ENCODE data around the gene STAM2.
"Not testable (repeated sequence)": the region's sequence is repeated elsewhere in the genome, so short reads cannot be mapped to it uniquely, and the experiment has no call there.

Gene STAM2

DNA sequence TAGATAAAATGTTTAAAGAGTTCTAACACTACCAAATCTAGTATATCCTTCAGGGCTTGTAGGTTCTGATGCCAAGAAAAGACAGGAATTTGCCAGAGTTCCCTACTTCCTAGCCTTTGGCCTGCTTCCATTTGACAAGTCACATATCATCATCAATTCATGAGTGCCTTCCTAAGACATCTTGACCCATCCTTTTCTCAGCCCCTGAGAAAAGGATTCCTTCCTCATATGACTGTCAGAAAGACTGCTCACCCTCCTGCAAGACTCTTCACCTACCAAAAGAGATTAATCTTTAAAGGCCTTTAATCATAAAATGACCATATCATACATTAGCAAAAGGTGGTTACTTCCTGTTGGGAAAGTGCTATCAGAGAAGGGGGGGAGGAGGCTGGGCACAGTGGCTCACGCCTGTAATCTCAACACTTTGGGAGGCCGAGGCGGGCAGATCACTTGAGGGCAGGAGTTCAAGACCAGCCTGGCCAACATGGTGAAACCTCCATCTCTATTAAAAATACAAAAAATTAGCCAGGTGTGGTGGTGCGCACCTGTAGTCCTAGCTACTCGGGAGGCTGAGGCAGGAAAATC is 3.3 kb downstream of the STAM2 start:
- not testable (repeated sequence) for DNase-seq (ENCODE audit: low read depth in 2 of 2)

DNA sequence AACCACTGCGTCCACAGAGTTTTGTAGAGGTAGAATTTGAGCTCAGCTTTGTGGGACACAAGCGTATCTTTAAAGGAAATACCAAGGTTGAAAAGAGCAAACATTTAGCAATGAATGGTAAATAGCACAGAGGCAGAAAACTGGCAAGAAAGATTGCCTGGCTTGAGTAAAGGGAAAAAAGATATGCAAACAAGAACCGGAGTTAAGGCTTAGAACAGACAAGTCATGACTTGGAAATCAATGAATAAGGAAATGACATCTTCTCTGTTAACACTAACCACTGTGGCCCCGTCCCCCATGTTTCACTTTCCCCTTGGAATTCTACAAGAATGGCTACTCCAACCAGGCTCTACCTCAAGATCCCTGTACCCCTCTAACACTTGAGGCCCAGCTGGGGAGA is 3.8 kb downstream of the STAM2 start:
- no peak for DNase-seq (ENCODE audit: low read depth in 2 of 2)

DNA sequence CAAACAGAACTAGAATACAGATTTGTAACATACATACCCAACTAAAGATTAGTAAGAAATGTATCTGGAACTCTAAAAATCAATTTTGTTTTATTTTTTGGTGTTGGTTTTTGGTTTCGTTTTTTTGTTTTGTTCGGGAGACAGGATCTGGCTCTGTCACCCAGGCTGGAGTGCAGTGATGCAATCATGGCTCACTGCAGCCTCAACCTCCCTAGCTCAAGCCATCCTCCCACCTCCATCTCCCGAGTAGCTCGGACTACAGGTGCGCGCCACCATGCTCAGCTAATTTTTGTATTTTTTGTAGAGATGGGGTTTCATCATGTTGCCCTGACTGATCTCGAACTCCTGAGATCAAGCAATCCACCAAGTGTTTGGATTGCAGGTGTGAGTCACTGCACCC is 6.4 kb downstream of the STAM2 start:
- DNase-seq (ENCODE audit: low read depth in 2 of 2), result not testable (repeated sequence)

DNA sequence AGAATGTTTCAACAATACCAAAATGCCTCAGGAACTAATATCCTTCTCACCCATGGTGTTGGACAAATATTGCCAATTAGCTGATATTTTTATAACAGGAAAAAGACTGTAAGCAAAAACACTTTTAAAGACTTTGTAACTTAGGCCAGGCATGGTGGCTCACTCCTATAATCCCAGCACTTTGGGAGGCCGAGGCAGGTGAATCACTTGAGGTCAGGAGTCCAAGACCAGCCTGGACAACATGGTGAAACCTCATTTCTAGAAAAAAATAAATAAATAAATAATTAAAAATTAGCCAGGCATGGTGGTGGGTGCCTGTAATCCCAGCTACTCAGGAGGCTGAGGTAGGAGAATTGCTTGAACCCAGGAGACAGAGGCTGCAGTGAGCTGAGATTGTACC is 8.1 kb downstream of the STAM2 start:
- not testable (repeated sequence) for DNase-seq (ENCODE audit: low read depth in 2 of 2)

DNA sequence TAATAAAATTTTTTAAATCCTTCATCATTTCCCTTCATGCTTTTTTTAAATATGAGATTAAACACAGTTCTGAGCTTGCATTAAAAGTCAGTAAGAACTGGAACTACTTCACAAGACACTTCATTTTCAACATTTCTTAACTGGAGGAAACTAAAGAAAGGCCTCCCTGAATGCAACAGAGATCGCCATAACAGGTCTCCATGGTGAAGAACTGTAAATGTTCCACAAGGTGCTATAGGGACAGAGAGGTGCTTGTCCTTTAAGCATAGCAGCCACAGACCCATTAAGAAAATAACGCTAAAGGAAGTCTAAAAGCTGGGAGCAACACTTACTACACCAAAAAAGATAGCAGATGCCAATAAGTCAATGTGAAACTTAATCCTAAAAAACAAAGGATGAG is 8.5 kb downstream of the STAM2 start:
- no peak for DNase-seq (ENCODE audit: low read depth in 2 of 2)

DNA sequence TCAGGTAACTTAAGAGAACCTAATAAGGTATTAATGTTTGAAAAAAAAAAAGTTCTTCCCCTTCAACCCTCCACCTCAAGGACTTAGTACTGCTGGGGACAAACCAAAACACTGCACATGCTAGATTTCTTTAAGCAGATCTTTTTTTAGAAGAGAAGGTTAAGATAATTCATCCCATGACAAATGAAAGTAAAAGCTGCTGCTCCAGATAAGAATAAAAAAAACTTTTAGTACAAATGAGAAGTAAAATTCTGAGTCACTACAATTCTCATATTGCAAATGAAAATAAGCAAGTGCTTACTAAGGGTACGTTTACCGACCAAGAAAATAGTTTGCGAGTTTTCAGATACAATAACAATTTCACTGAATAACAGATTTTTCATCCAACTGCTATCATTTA is 8.9 kb downstream of the STAM2 start:
- no peak for DNase-seq (ENCODE audit: low read depth in 2 of 2)

DNA sequence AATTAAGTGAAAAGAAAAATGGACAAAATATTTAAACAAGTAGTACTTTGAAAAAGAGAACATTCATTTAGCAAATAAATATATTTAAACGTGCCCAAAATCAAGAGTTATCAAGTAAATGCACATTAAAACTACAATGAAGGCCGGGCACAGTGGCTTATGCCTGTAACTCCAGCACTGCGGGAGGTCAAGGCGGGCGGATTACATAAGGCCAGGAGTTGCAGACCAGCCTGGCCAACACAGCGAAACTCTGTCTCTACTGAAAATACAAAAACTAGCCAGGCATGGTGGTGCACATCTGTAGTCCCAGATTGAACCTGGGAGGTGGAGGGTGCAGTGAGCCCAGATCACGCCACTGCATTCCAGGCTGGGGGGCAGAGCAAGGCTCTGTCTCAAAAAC is 9.8 kb downstream of the STAM2 start:
- no peak for DNase-seq (ENCODE audit: low read depth in 2 of 2)

DNA sequence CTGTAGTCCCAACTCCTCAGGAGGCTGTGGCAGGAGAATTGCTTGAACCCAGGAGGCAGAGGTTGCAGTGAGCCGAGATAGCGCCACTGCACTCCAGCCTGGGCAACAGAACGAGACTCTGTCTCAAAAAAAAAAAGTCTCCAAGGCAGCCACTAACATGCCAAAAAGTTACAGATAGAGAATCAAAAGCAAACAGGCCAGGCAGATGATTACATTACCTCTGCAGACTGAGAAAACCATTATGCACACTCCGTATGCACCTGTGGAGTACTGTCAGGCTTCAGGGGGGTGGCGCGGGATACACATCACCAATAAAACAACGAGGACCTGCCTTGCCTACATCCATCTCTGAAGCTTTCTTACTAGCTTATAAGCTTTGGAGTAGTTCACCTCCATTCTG is 10.3 kb downstream of the STAM2 start:
- DNase-seq (ENCODE audit: low read depth in 2 of 2), result no peak

DNA sequence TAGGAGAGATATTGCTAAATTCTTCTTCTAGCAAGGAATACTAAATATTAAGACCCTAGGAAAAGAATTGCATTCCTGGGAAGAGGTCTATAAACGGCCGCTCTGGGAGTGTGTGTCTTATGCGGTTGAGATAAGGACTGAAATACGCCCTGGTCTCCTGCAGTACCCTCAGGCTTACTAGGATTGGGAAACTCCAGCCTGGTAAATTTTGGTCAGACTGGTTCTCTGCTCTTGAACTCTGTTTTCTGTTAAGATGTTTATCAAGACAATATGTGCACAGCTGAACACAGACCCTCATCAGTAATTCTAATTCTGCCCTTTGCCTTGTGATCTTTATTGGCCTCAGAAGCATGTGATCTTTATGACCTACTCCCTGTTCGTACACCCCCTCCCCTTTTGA is 11.9 kb downstream of the STAM2 start:
- not testable (repeated sequence) for DNase-seq (ENCODE audit: low read depth in 2 of 2)

DNA sequence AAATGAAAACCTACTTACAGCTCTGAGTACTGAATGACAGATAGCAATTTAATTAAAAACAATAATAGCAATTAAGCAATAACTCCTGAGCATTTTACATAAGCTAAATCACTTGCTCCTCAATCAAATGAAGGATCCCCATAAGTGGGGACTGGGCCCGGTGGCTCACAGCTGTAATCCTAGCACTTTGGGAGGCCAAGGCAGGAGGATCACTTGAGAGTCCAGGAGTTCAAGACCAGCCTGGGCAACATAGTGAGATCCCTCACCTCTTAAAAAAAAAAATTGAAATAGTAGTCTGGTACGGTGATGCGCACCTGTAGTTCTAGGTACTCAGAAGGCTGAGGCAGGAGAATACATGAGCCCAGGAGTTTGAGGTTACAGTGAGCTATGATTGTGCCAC is 13.4 kb downstream of the STAM2 start:
- no peak for DNase-seq (ENCODE audit: low read depth in 2 of 2)

DNA sequence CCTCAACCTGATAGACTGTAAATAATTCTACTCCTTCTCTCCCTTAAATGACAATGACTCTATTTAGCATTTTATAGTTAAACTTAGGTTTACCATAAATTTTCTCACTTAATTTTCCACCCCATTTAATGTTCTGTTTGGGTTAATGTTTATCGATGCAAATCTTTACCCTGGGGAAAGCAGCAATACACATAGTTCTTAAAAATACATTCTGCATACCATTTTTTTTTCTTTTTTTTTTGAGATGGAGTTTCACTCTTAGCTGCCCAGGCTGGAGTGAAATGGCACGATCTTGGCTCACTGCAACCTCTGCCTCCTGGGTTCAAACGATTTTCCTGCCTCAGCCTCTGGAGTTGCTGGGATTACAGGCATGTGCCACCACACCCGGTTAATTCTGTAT is 14.0 kb downstream of the STAM2 start:
- no peak for DNase-seq (ENCODE audit: low read depth in 2 of 2)

DNA sequence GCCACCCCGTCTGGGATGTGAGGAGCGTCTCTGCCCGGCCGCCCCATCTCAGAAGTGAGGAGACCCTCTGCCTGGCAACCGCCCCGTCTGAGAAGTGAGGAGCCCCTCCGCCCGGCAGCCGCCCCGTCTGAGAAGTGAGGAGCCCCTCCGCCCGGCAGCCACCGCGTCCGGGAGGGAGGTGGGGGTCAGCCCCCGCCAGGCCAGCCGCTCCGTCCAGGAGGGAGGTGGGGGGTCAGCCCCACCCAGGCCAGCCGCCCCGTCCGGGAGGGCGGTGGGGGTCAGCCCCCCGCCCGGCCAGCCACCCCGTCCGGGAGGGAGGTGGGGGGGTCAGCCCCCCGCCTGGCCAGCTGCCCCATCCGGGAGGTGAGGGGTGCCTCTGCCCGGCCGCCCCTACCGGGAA is 15.2 kb downstream of the STAM2 start:
- DNase-seq (ENCODE audit: low read depth in 2 of 2), result not testable (repeated sequence)

DNA sequence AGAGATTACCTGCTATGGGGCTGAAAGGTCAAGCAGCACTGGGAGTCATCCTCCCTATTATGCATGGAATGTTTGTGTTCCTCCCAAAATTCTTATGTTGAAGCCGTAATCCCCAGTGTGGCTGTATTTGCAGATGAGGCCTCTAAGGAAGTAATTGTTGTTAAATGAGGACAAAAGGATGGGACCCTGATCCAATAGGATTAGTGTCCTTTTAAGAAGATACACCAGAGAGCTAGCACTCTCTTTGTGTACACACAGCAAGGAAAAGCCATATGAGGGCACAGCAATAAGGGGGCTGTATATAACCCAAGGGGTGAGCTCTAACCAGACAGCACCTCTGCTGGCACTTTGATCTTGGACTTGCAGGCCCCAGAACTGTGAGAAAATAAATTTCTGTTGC is 18.3 kb downstream of the STAM2 start:
- no peak for DNase-seq (ENCODE audit: low read depth in 2 of 2)

DNA sequence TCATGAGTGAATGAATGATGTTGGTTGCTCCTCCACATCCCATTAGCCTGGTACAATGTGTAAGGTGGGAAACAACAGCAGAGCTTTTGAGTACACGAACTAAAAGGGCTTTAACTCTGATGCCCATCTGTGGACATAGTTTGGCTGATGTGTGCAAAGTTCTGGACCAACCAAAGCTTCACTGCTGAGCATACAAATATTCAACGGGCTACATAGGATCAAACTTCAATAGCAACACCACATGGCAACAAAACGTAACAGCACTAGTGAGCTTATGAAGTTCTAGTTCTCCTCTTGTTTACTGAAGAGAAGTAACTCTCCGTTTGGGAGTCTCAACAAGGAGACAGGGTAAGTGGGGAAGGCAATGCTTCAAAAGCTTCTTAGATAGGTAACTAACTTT is 20.4 kb downstream of the STAM2 start:
- DNase-seq (ENCODE audit: low read depth in 2 of 2), result no peak

DNA sequence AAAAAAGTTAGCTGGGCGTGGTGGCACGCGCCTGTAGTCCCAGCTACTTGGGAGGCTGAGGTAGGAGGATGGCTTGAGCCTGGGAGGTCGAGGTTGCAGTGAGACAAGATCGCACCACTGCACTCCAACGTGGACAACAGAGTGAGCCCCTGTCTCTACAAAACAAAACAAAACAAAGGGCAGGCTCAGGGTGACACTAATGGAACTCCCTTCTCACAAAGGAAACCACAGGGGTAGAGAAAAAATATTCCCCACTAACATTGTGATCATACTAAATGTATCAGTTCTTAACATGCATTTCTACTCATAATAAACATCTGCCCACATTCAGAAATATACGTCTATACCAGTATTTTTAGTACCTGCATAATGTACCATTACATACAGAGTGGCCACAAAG is 21.1 kb downstream of the STAM2 start:
- no peak for DNase-seq (ENCODE audit: low read depth in 2 of 2)

DNA sequence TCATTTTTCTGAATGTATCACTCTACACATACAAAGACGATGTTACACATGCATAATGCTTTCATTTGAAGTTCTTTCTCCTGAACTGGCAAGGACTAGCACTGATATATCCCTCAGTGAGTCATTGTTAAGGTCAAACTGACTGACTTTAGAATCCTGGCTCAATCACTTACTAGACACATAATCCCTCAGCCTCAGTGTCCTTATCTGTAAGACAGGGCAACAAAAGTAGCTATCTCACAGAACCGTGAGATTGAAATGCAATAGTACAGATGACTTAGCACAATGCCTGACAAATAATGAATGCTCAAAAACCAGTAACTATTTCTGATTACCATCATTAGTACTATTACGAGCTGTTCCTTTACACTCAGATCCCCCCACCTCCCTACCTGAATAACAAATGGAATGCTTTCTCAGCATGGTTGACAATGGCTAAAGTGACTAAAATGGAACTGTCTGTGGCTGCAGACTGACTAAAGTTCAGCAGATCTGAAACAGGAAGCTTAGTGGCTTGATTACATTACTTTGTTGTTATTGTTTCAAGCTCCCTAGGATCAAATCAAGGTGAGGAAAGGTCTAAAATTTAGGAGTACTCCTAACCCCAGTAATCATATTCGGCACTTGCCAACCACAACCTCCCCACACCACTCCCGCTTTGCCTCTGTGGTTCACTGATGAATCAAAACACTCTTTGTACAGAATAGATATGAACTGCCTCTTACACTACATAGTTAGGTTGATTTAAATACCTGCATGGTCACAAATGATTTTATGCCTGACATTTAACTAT is 40.9 kb downstream of the STAM2 start:
- no peak for DNase-seq (ENCODE audit: low read depth in 2 of 2)

DNA sequence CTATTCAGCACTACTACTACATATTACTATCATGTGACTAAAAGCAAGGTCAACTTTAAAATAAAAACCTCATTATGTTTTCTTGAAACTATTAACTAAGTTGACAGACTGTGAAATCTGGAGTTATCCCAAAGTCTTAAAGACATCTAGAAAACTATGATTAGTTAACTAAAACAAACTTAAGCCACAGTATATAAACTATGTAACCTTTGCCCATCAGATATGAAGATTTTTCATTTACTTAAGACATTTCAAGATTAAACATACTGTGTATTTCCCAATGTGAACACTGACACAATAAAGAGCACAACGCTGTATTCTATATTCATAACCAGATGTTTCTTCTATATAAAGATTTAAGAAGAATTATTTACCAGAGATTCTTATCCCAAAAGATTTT is 43.3 kb downstream of the STAM2 start:
- DNase-seq (ENCODE audit: low read depth in 2 of 2), result no peak

DNA sequence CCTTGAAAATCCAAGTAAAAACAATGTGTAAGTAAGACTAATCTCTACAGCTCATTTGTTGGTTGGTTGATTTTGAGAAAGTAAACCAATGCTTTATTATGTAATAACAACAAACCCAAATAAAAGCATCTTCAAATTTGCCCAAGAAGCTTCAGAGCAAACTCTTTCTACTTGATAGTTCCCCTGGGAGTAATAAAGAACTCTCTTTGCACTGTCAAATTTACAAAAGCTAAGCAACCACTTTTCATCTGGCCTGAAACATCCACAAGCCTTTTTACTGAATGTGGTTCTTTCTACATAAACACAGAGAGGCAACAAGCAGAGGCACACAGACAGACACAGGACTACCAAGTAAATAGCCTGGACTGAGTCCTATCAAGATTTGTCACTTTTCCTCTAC is 47.9 kb downstream of the STAM2 start:
- no peak for DNase-seq (ENCODE audit: low read depth in 2 of 2)

DNA sequence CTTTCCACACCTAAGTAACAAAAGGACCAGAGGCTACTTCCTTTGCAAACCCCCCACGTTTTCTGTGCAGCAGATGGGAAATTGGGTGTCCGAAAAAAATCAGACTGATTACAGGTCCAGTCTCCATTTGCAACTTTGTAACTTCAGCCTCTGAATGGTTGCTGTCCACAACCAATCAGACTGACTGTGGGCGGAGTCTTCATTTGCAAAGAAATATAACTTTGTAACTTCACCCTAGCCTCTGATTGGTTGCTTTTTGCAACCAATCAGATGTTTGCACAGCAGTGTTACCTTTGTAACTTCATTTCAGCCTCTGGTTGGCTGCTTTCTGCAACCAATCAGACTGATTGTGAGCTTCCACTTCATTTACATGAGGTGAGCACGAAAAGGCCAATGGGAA is 48.9 kb downstream of the STAM2 start:
- no peak for DNase-seq (ENCODE audit: low read depth in 2 of 2)

DNA sequence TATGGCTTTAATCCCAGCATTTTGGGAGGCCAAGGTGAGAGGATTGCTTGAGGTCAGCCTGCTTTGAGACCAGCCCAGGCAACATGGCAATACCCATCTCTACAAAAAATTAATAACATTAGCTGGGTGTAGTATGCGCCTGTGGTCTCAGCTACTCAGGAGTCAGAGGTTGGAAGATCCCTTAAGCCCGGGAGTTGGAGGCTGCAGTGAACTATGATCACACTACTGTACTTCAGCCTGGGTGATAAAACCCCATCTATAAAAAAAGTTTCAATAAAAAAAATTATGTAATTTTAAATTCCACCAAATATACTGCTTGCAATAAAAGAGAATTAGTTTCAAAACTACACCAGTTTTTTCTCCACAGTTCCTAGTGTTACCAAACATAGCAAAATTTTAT is 53.4 kb downstream of the STAM2 start:
- DNase-seq (ENCODE audit: low read depth in 2 of 2), result no peak

DNA sequence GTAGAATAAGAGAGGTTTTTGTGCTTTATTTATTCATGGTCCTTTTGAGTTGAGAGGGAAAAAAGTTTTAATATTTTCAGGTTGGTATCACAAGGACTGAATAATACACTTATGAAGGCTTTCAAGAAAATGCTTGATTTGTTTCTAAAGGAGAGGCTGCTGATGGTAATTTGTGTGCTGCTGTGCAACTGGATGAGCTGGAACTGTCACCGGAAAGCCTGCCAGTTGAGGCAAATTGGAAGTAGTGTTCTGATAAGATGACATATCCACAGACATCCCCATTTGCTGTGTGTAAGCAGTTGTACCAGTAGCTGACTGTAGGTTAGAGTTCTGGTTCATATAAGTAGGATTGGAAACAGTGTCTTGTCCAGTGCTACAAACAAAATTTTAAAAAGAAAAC is 55.1 kb downstream of the STAM2 start:
- DNase-seq (ENCODE audit: low read depth in 2 of 2), result no peak

DNA sequence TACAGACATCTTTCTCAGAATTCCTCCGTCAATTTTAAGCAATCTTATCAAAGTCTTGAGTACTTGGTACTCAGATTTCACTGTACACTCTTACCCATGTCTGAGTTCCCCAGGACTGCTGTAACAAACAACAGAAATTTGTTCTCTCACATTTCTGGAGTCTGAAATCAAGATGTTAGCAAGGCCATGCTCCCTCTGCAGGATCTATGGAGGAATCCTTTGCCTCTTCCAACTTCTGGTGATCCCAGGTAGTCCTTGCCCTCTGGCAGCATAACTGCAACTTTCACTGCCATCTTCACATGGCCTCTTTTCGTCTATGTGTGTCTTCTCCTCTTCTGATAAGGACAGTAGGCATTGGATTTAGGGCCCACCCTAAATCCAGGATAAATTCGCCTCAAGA is 59.6 kb downstream of the STAM2 start:
- DNase-seq (ENCODE audit: low read depth in 2 of 2), result no peak

DNA sequence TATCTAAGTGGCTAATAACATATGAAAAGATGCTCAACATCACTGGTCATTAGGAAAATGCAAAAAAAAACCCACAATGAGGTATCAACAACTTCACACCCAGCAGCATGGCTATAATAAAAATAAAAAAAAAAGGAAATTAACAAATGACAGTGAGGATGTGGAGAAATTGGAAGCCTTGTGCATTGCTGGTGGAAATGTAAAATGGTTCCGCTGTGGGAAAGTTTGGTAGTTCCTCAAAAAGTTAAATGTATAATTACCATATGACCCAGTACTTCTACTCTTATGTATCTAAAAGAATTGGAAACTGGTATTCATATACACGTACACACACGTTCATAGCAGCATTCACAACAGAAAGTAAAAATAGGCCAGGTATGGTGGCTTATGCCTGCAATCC is 61.2 kb downstream of the STAM2 start:
- no peak for DNase-seq (ENCODE audit: low read depth in 2 of 2)

DNA sequence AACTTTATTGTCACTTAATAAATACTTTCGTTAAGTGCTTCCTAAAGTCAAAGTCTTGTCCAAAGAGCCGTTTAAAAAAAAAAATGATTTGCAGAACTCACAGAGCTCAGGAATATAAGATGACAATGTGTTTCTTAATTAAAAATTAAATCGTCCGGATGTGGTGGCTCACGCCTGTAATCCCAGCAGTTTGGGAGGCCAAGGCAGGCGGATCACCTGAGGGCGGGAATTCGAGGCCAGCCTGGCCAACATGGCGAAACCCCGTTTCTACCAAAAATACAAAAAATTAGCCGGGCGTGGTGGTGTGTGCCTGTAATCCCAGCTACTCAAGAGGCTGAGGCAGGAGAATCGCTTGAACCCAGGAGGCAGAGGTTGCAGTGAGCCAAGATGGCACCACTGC is 68.4 kb downstream of the STAM2 start:
- DNase-seq (ENCODE audit: low read depth in 2 of 2), result not testable (repeated sequence)

Measured in stimulated activated CD8-positive, alpha-beta memory T cell treated with anti-CD3 and anti-CD28 coated beads, Interleukin-2, amount 100 ng/mL, for 1 hour (primary cell).